GM12891 (cell line): ENCODE data around the gene TAF10.

ENCODE experiments used
- PAX5 ChIP-seq: IDR thresholded peaks from 2 replicates; pipeline ENCODE4 v1.6.1; 2011; ENCODE audit warnings: low read length, moderate library complexity, mild to moderate bottlenecking; ENCODE audit not compliant: insufficient read depth, severe bottlenecking
- POLR2A ChIP-seq: IDR thresholded peaks from 2 replicates; pipeline ENCODE4 v1.6.1; 2011; ENCODE audit warnings: low read depth, low read length, control low read depth
- POLR2AphosphoS5 ChIP-seq: IDR thresholded peaks from 2 replicates; pipeline ENCODE4 v1.6.1; 2011; ENCODE audit warnings: low read depth, low read length, control low read depth
- TAF1 ChIP-seq: IDR thresholded peaks from 2 replicates; pipeline ENCODE4 v1.6.1; 2011; ENCODE audit warnings: low read depth, low read length, control low read depth

- TF ChIP-seq POLR2A = no peak
- no peak for TF ChIP-seq PAX5
- TF ChIP-seq POLR2AphosphoS5 = no peak
- no peak for TF ChIP-seq TAF1
These were observed 27.5 kb downstream of the TAF10 start for GRCh38 chr11:6584528-6584927.
